PC-3 (cell line): ENCODE results near the gene CIB4. TPM values are rescaled to one million over a fixed set of nuclear protein-coding genes. Genes with fewer than 3 reads are reported as not detected.

Experiments
- ATAC-seq: fragments of 200-7000 bp; cut with Tn5 transposase; 2 replicates; pipeline ENCODE4 v1.9.1; 2020; ENCODE audit warnings: mild to moderate bottlenecking, moderate library complexity
- BruUV-seq: library from RNA; stranded (reverse); fragments of 400-500 nt; replicated peaks from 2 replicates; lab custom pipeline; 2021; lab: Mats Ljungman, UMichigan
- CTCF ChIA-PET: fragments of 300-600 bp; sonication (Branson Sonifier 250); formaldehyde crosslinking; loops from one replicate; lab custom pipeline; 2022; ENCODE audit warnings: antibody characterized with exemption; lab: Charles Lee
- POLR2A ChIA-PET: fragments of 300-600 bp; sonication (Branson Sonifier 250); formaldehyde crosslinking; loops from one replicate; lab custom pipeline; 2022; ENCODE audit warnings: antibody characterized with exemption; ENCODE audit not compliant: unreplicated experiment; lab: Charles Lee
- DNase-seq: peaks from one replicate; pipeline ENCODE4 v3.0.0-alpha.2; 2015
- H2AFZ ChIP-seq: fragments of 300-600 bp; sonication (generic); 2 replicates; pipeline ENCODE4 v1.6.0; 2016; ENCODE audit warnings: antibody characterized with exemption, low read length
- H3F3A ChIP-seq: fragments of 300-600 bp; sonication (generic); one replicate; pipeline ENCODE4 v1.6.0; 2017; ENCODE audit warnings: antibody characterized with exemption, low read length, control low read depth, mild to moderate bottlenecking; ENCODE audit not compliant: unreplicated experiment
- H3K27ac ChIP-seq: fragments of 300-600 bp; sonication (generic); 2 replicates; pipeline ENCODE4 v1.5.1; 2016; ENCODE audit warnings: mild to moderate bottlenecking, low read length
- H3K27me3 ChIP-seq: fragments of 300-600 bp; sonication (generic); 2 replicates; pipeline ENCODE4 v1.6.1; 2016; ENCODE audit warnings: low read length, mixed read lengths
- H3K36me3 ChIP-seq: fragments of 300-600 bp; sonication (generic); 2 replicates; pipeline ENCODE4 v1.6.1; 2016; ENCODE audit warnings: low read depth, mixed run types, low read length, mixed read lengths
- H3K4me1 ChIP-seq: fragments of 300-600 bp; sonication (generic); 2 replicates; pipeline ENCODE4 v1.5.1; 2016; ENCODE audit warnings: low read length; ENCODE audit not compliant: insufficient read depth
- H3K4me2 ChIP-seq: fragments of 300-600 bp; sonication (generic); 2 replicates; pipeline ENCODE4 v1.6.0; 2016; ENCODE audit warnings: low read length
- H3K4me3 ChIP-seq: fragments of 300-600 bp; sonication (generic); 2 replicates; pipeline ENCODE4 v1.5.1; 2016; ENCODE audit warnings: mild to moderate bottlenecking, low read length, mixed read lengths
- H3K79me2 ChIP-seq: fragments of 300-600 bp; sonication (generic); 2 replicates; pipeline ENCODE4 v1.6.1; 2017; ENCODE audit warnings: low read length, mixed read lengths
- H3K9ac ChIP-seq: fragments of 300-600 bp; sonication (generic); 2 replicates; pipeline ENCODE4 v1.6.0; 2016; ENCODE audit warnings: mild to moderate bottlenecking, low read length
- H3K9me2 ChIP-seq: fragments of 300-600 bp; sonication (generic); replicated peaks from 2 replicates; pipeline ENCODE4 v1.6.1; 2016; ENCODE audit warnings: mixed run types, low read length, mixed read lengths
- H3K9me3 ChIP-seq: fragments of 300-600 bp; sonication (generic); 2 replicates; pipeline ENCODE4 v1.6.1; 2016; ENCODE audit warnings: low read length, mixed read lengths
- H4K20me1 ChIP-seq: fragments of 300-600 bp; sonication (generic); 2 replicates; pipeline ENCODE4 v1.6.1; 2016; ENCODE audit warnings: low read length, mixed read lengths
- CTCF ChIP-seq: fragments of 300-600 bp; sonication (generic); conservative IDR thresholded peaks from 2 replicates; pipeline ENCODE4 v1.5.1; 2017; ENCODE audit warnings: antibody characterized with exemption, low read depth, mild to moderate bottlenecking, low read length
- EZH2 ChIP-seq: fragments of 300-600 bp; sonication (generic); IDR thresholded peaks from one replicate; pipeline ENCODE4 v1.6.1; 2017; ENCODE audit warnings: antibody characterized with exemption, mild to moderate bottlenecking, low read length; ENCODE audit not compliant: unreplicated experiment
- EZH2phosphoT487 ChIP-seq: fragments of 300-600 bp; sonication (generic); IDR thresholded peaks from 2 replicates; pipeline ENCODE4 v1.6.1; 2018; ENCODE audit warnings: mild to moderate bottlenecking, antibody characterized with exemption, low read length, borderline replicate concordance
- intact Hi-C: fragments of 100-400 bp; cut with micrococcal nuclease; formaldehyde crosslinking; loops from 2 replicates; pipeline ENCODE4 v1.9.0; 2023
- total RNA-seq: library from RNA; depleted of rRNA; stranded (reverse); fragments of >200 nt; gene quantifications from 2 replicates; pipeline ENCODE4 v1.2.3, GENCODE V29; 2014

CIB4 gene
- total RNA-seq, 1 experiment from 2014 or later = not detected

DNA sequence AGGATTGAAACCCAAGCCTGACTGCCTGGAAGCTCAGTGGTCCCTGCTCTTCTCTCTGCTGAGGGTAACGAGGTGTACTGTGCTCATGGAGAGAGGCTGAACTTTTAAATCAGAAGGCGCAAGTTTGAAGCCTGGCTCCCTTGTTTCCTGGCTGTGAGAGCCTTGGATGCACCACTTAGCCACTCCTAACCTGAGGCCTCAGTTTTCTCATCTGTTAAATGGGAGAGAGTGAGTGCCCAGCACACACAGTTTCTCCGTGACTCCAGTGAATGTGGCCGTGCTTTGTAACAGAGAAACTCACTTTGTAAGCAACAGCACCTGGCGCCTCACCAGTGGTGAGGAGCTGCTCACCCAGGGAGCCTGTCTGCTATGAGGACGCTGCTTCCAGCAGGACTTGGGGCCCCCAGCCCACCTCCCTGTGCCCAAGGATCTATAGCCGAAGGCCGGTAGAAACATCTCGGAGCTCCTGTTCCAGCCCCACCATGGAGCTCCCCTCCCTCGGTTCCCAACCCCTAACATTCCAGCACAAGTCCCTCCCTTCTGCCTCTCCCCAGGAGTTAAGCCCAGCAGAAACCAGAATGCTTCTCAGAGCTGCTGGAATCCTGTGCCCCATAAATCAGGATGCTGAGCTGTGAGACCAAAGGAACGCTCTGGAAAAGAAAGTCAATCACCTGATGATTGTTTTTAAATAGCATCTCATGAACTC is 31.1 kb upstream of the CIB4 start:
- ATAC-seq (no peak), DNase-seq (no peak)
- no peaks in the 10 kb centered on the region for H3K79me2 ChIP-seq
- H2AFZ ChIP-seq = no peak overlapping the region
- H3K4me3 ChIP-seq = no peak overlapping the region
- H3K9me3 ChIP-seq = no peaks in the 10 kb centered on the region
- no peak overlapping the region for H3K27ac ChIP-seq
- H3K27me3 ChIP-seq = peaks cover 14% of the 10 kb centered on the region; the same call in 1 of the 2 replicates
- H3K36me3 ChIP-seq = no peaks in the 10 kb centered on the region
- POLR2A ChIA-PET = interaction anchor here (0.6 to 0.9 kb wide), 2 partner anchors 75 to 176 kb away, joined by 4 to 5 read pairs; no protein-coding TSS in a partner anchor
- CTCF ChIA-PET = no interaction called here
- H3F3A ChIP-seq = no peaks in the 10 kb centered on the region
- no peak for TF ChIP-seq EZH2phosphoT487
- H3K9ac ChIP-seq = no peak overlapping the region
- no peaks in the 10 kb centered on the region for H3K9me2 ChIP-seq
- no TSS peak for BruUV-seq
- H3K4me2 ChIP-seq = no peak overlapping the region
- H3K4me1 ChIP-seq = peaks cover 20% of the 10 kb centered on the region
- H4K20me1 ChIP-seq = no peaks in the 10 kb centered on the region
- intact Hi-C loops = no loop called here

- intact Hi-C loops = no loop called here
- no peaks in the 10 kb centered on the region for H3K36me3 ChIP-seq
- BruUV-seq = no TSS peak
- H3K79me2 ChIP-seq = no peaks in the 10 kb centered on the region
- no peak overlapping the region for H3K9ac ChIP-seq
- no peak overlapping the region for H2AFZ ChIP-seq
- peaks cover 20% of the 10 kb centered on the region for H3K4me1 ChIP-seq
- CTCF ChIA-PET = no interaction called here
- H3K27me3 ChIP-seq = peaks cover 12% of the 10 kb centered on the region; the same call in 1 of the 2 replicates
- no peak overlapping the region for H3K4me3 ChIP-seq
- TF ChIP-seq EZH2 = no peak
- no peak for TF ChIP-seq CTCF
- TF ChIP-seq EZH2phosphoT487 = no peak
- H4K20me1 ChIP-seq = no peaks in the 10 kb centered on the region
- H3F3A ChIP-seq = no peaks in the 10 kb centered on the region
- no peaks in the 10 kb centered on the region for H3K9me2 ChIP-seq
- H3K27ac ChIP-seq = no peak overlapping the region
- DNase-seq (peak; percentile 33), ATAC-seq (no peak)
- POLR2A ChIA-PET = interaction anchor here (0.6 to 0.9 kb wide), 2 partner anchors 74 to 176 kb away, joined by 4 to 5 read pairs; no protein-coding TSS in a partner anchor
- H3K9me3 ChIP-seq = no peaks in the 10 kb centered on the region
- H3K4me2 ChIP-seq = 0 out of 2 replicates have a peak overlapping the region, but pooled peaks have one; percentile 38
These were observed 30.5 kb upstream of the CIB4 start for GRCh38 chr2:26671691-26672090.

- ChIA-PET CTCF (no interaction called here), POLR2A (no interaction called here)
- BruUV-seq = no TSS peak
- H2AFZ ChIP-seq = 0 out of 2 replicates have a peak overlapping the region, but pooled peaks have one; percentile 15
- H3K4me2 ChIP-seq = peak overlapping the region; percentile 38
- TF ChIP-seq EZH2 (no peak), CTCF (no peak), EZH2phosphoT487 (no peak)
- H3F3A ChIP-seq = no peaks in the 10 kb centered on the region
- H3K4me1 ChIP-seq = peaks cover 20% of the 10 kb centered on the region
- no peaks in the 10 kb centered on the region for H4K20me1 ChIP-seq
- H3K9ac ChIP-seq = no peak overlapping the region
- ATAC-seq (peak; percentile 33; the same call in 1 of the 2 replicates), DNase-seq (peak; percentile 69)
- H3K27me3 ChIP-seq = peaks cover 12% of the 10 kb centered on the region; the same call in 1 of the 2 replicates
- H3K4me3 ChIP-seq = no peak overlapping the region
- no peaks in the 10 kb centered on the region for H3K79me2 ChIP-seq
- H3K27ac ChIP-seq = no peak overlapping the region
- no peaks in the 10 kb centered on the region for H3K36me3 ChIP-seq
- H3K9me3 ChIP-seq = no peaks in the 10 kb centered on the region
- H3K9me2 ChIP-seq = no peaks in the 10 kb centered on the region
- intact Hi-C loops = no loop called here
These were observed 29.8 kb upstream of the CIB4 start for GRCh38 chr2:26670931-26671460.
